OCI-LY3 (cell line): Measurements from ENCODE around the gene ACIN1.

Experiments used
- H2AFZ ChIP-seq: fragments of 200-600, 300-600 bp; shearing (Covaris generic); 2 replicates; pipeline ENCODE4 v1.6.0; 2014; ENCODE audit warnings: antibody characterized with exemption, low read depth, low read length
- H3K27ac ChIP-seq: fragments of 200-600, 300-600 bp; sonication (generic); 2 replicates; pipeline ENCODE4 v1.5.1; 2014; ENCODE audit warnings: mild to moderate bottlenecking, low read length, moderate library complexity, mixed read lengths
- H3K27me3 ChIP-seq: fragments of 200-600, 300-600 bp; sonication (generic); 2 replicates; pipeline ENCODE4 v1.6.1; 2014; ENCODE audit warnings: low read depth, low read length, mixed read lengths
- H3K36me3 ChIP-seq: fragments of 200-600, 300-600 bp; sonication (generic); replicated peaks from 2 replicates; pipeline ENCODE3; 2014; ENCODE audit warnings: low read depth, low read length, mixed read lengths
- H3K4me1 ChIP-seq: fragments of 300-600, 200-600 bp; sonication (generic); 2 replicates; pipeline ENCODE4 v1.6.1; 2014; ENCODE audit warnings: low read length, mixed read lengths
- H3K4me2 ChIP-seq: fragments of 200-600, 300-600 bp; sonication (generic); 2 replicates; pipeline ENCODE4 v1.6.1; 2014; ENCODE audit warnings: low read length, mixed read lengths
- H3K4me3 ChIP-seq: fragments of 300-600, 200-600 bp; sonication (generic); 2 replicates; pipeline ENCODE4 v1.5.1; 2014; ENCODE audit warnings: antibody characterized with exemption, mild to moderate bottlenecking, low read length, moderate library complexity
- H3K79me2 ChIP-seq: fragments of 300-600, 200-600 bp; shearing (Covaris generic); 2 replicates; pipeline ENCODE4 v1.6.1; 2014; ENCODE audit warnings: mild to moderate bottlenecking, low read length, mixed read lengths
- H3K9ac ChIP-seq: fragments of 300-600, 200-600 bp; shearing (Covaris generic); 2 replicates; pipeline ENCODE4 v1.6.0; 2014; ENCODE audit warnings: mild to moderate bottlenecking, low read length, moderate library complexity
- H3K9me3 ChIP-seq: fragments of 200-600, 300-600 bp; shearing (Covaris generic); 2 replicates; pipeline ENCODE4 v1.6.1; 2014; ENCODE audit warnings: low read length, mixed read lengths; ENCODE audit not compliant: insufficient read depth
- H4K20me1 ChIP-seq: fragments of 200-600, 300-600 bp; sonication (generic); 2 replicates; pipeline ENCODE4 v1.6.1; 2016; ENCODE audit warnings: low read length, mixed read lengths; ENCODE audit not compliant: insufficient read depth
- EZH2phosphoT487 ChIP-seq: fragments of 200-600 bp; shearing (Covaris generic); IDR thresholded peaks from 2 replicates; pipeline ENCODE4 v1.6.1; 2018; ENCODE audit warnings: antibody characterized with exemption, mixed run types, low read depth
- TF ChIP-seq, protein P1 (sequence below): fragments of 200-600, 300-600 bp; sonication (generic); IDR thresholded peaks from 2 replicates; pipeline ENCODE4 v1.5.1; 2014; ENCODE audit warnings: antibody characterized with exemption, low read length, low read depth

ACIN1 gene

DNA sequence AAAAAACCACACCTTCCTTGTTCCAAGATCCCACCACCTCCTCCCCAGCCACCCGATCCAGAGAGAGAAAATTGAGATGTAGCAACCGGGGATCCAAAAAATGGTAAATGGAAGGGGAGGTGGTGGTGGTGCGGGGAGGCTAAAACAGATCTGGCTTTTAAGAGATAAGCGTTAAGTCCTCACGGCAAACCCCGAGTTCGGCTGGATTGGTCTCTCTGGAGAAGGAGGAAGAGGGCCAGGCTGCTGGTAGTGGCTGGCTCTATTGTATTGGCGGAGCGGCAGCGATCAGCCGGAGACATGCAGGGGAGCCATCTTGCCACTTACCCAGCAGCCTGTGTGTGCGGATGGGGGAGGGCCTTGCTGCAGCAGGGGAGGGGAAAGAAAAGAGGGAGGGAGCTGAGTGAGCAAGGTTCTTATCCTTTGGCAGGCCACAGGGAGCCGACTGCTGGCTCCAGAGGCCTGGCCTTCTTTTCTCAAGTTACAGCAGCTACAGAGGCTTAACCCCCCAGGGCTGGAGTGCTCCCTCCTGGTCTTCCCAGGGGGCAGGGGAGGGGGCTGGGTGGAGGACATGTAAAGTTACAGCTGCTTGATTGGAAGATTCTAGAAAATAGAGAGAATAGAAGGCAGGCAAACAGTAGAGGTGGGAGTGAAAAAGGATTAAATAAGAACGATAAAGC, 23.6 kb downstream of the ACIN1 start:
- Histone ChIP-seq H3K27ac (peak overlapping the region; percentile 20), H3K36me3 (peaks cover 41% of the 10 kb centered on the region), H3K9me3 (no peaks in the 10 kb centered on the region), H3K79me2 (peaks cover 52% of the 10 kb centered on the region), H3K4me2 (peak overlapping the region; percentile 97), H4K20me1 (peaks cover 8% of the 10 kb centered on the region; the same call in 1 of the 2 replicates), H3K9ac (peak overlapping the region; percentile 75), H3K4me3 (peak overlapping the region; percentile 79), H3K4me1 (peaks cover 36% of the 10 kb centered on the region), H3K27me3 (no peaks in the 10 kb centered on the region), H2AFZ (no peak overlapping the region)
- TF ChIP-seq, protein P1, sequence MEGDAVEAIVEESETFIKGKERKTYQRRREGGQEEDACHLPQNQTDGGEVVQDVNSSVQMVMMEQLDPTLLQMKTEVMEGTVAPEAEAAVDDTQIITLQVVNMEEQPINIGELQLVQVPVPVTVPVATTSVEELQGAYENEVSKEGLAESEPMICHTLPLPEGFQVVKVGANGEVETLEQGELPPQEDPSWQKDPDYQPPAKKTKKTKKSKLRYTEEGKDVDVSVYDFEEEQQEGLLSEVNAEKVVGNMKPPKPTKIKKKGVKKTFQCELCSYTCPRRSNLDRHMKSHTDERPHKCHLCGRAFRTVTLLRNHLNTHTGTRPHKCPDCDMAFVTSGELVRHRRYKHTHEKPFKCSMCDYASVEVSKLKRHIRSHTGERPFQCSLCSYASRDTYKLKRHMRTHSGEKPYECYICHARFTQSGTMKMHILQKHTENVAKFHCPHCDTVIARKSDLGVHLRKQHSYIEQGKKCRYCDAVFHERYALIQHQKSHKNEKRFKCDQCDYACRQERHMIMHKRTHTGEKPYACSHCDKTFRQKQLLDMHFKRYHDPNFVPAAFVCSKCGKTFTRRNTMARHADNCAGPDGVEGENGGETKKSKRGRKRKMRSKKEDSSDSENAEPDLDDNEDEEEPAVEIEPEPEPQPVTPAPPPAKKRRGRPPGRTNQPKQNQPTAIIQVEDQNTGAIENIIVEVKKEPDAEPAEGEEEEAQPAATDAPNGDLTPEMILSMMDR = no peak
- TF ChIP-seq EZH2phosphoT487 = no peak

DNA sequence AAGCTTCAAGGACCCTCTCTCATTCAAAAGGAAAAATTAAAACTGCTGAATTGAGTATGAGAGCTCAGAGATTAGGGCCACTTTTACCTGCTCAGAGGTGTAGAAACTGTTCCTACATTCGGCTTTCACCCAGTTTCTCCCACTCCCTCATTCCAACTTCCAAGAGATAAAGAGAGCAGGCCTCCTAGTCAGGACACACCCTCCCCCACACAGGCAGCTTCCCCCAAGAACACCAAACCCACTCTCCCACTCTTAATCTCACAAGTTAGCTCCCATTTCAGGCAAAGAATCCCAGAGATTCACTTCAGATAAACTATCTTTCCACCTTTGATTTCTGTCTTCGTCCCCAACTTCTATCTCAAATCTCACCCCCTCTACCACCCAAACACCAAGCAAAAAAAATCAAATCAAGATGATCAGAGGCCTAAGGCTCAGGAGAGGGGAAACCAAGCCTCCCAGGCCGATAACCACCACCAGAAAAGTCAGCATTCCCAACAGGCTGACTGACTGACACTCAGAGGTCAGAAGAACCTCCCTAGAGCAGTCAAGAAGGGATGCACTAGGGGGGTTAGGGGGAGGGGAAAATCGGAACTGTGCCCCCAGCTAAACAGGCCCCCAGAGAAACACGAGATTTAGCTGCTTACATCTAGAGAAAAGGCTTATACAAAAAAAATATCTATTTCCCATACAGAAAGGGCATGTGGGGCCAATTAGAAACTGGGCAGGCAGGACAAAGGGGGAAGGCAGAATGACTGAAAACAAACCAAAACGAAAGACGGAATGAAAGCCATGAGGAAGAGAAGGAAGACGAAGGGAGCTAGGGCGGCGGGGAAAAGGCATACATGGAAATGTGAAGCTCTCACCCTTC, 24.4 kb downstream of the ACIN1 start:
- peaks cover 44% of the 10 kb centered on the region for H3K36me3 ChIP-seq

DNA sequence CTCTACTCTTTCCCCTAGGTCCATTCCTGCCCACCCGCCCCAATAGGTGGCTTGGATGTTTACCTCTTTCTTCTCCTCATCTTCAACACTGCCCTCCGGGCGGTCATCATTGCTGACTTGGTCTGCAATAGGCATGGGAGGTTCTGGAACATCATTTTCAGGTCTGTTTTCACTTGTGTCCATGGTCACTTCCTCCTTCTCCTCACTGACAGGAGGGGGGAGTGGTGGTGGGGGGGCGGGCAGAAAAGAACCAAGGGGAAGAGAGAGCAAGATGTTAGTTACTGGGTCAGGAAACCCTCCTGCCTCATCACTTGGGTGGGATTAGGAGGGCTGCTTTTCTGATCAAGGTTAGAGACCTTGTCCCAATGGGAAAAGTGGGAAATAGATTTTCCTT, 25.5 kb downstream of the ACIN1 start:
- H3K36me3 ChIP-seq = peaks cover 46% of the 10 kb centered on the region
- no peak for TF ChIP-seq EZH2phosphoT487
- TF ChIP-seq, protein P1 = no peak
- no peak overlapping the region for H2AFZ ChIP-seq
- peak overlapping the region; percentile 4 for H3K4me2 ChIP-seq
- H3K27ac ChIP-seq = peak overlapping the region; percentile 20; the same call in 1 of the 2 replicates
- no peaks in the 10 kb centered on the region for H3K27me3 ChIP-seq
- peaks cover 24% of the 10 kb centered on the region for H3K4me1 ChIP-seq
- H3K79me2 ChIP-seq = peaks cover 61% of the 10 kb centered on the region
- no peak overlapping the region for H3K9ac ChIP-seq
- no peaks in the 10 kb centered on the region for H3K9me3 ChIP-seq
- H4K20me1 ChIP-seq = peaks cover 12% of the 10 kb centered on the region
- no peak overlapping the region for H3K4me3 ChIP-seq

More for the DNA sequence above, 24.4 kb downstream of the ACIN1 start:
- Histone ChIP-seq H3K4me1 (peaks cover 31% of the 10 kb centered on the region), H3K27me3 (no peaks in the 10 kb centered on the region), H3K9ac (peak overlapping the region; percentile 75), H3K27ac (peak overlapping the region; percentile 20), H3K79me2 (peaks cover 61% of the 10 kb centered on the region), H3K4me2 (peak overlapping the region; percentile 97), H4K20me1 (peaks cover 12% of the 10 kb centered on the region), H3K9me3 (no peaks in the 10 kb centered on the region), H3K4me3 (peak overlapping the region; percentile 79), H2AFZ (no peak overlapping the region)
- TF ChIP-seq EZH2phosphoT487 = no peak
- TF ChIP-seq, protein P1 = no peak

DNA sequence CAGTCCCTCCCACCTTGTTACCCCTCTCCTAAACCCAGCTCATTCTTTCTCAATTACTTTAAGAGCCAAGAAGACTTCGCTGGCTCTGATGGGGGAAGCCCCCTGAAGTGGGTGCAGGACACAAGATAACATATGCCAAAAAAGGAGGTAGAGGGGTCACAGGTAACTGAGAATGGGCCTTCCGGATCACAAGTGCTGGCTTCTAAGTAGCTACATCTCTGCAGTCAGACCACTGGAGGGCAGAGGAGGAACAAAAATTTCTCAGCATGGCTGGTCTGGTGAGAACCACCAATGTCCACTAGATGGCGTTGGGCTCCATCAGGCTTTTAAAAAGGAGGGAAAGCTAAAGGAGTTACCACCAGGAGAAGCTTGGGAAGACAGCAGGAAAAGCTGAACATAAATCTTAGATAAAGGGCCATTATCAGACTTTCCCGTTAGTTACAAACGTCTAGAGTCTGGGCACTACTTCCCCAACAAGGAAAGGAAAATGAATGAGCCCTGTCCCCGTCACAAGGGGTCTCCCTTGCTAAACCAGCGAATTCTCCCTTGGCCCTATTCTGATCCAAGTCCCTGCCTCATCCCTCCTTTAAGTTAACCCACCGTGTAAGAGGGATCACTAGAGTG, 26.0 kb downstream of the ACIN1 start:
- TF ChIP-seq, protein P1 = peak; percentile 99
- no peak for TF ChIP-seq EZH2phosphoT487
- Histone ChIP-seq H4K20me1 (peaks cover 12% of the 10 kb centered on the region), H3K9me3 (no peaks in the 10 kb centered on the region), H3K4me2 (peak overlapping the region; percentile 23), H2AFZ (no peak overlapping the region), H3K4me3 (no peak overlapping the region), H3K27me3 (no peaks in the 10 kb centered on the region), H3K27ac (peak overlapping the region; percentile 20; the same call in 1 of the 2 replicates), H3K79me2 (peaks cover 61% of the 10 kb centered on the region), H3K9ac (no peak overlapping the region), H3K36me3 (peaks cover 51% of the 10 kb centered on the region), H3K4me1 (peaks cover 24% of the 10 kb centered on the region)
